ENCODE results near the gene RUNX2.

- no peak for TF ChIP-seq CTCF (IDR thresholded peaks at IDR 0.05)
- TF ChIP-seq POLR2AphosphoS5 (IDR thresholded peaks at IDR 0.05; ENCODE audit: low read depth, low read length): no peak
- no peak for TF ChIP-seq REST (IDR thresholded peaks at IDR 0.05; ENCODE audit: insufficient read depth in 1 of 2, low read depth in 2 of 2, low read length in 1 of 2)
- TF ChIP-seq SIN3A (IDR thresholded peaks at IDR 0.05; ENCODE audit: borderline replicate concordance, insufficient read depth, low read depth, low read length): no peak
- TF ChIP-seq TCF7L2 (IDR thresholded peaks at IDR 0.05; ENCODE audit: low read depth, low read length): no peak
Observed at GRCh38 chr6:45613656-45614055, 285.5 kb downstream of the RUNX2 start.
